H9 (cell line): ENCODE data around the gene TNFAIP3. TPM values are rescaled to one million over a fixed set of nuclear protein-coding genes. Genes with fewer than 3 reads are reported as not detected.

ENCODE experiments used
- DNase-seq: peaks from one replicate; pipeline ENCODE4 v3.0.0-alpha.2; 2017
- H2AFZ ChIP-seq: one replicate; pipeline ENCODE4 v1.6.1; 2013; ENCODE audit warnings: mild to moderate bottlenecking, low read length, control low read depth, moderate library complexity
- H2AK5ac ChIP-seq: 2 replicates; pipeline ENCODE4 v1.6.1; 2013; ENCODE audit warnings: low read length, control low read depth, mixed read lengths; ENCODE audit not compliant: insufficient read length
- H2BK120ac ChIP-seq: one replicate; pipeline ENCODE4 v1.6.1; 2013; ENCODE audit warnings: low read depth, mild to moderate bottlenecking, low read length, control low read depth, inconsistent platforms; ENCODE audit not compliant: poor library complexity, severe bottlenecking
- H2BK12ac ChIP-seq: 2 replicates; pipeline ENCODE4 v1.6.1; 2013; ENCODE audit warnings: low read length, control low read depth, mixed read lengths, low read depth; ENCODE audit not compliant: insufficient read length
- H2BK15ac ChIP-seq: 2 replicates; pipeline ENCODE4 v1.6.1; 2013; ENCODE audit warnings: low read depth, low read length, control low read depth
- H2BK20ac ChIP-seq: one replicate; pipeline ENCODE4 v1.6.1; 2013; ENCODE audit warnings: low read depth, mild to moderate bottlenecking, low read length, control low read depth, inconsistent platforms; ENCODE audit not compliant: poor library complexity, severe bottlenecking
- H2BK5ac ChIP-seq: 2 replicates; pipeline ENCODE4 v1.6.1; 2013; ENCODE audit warnings: low read length, control low read depth, mixed read lengths; ENCODE audit not compliant: insufficient read length
- H3K14ac ChIP-seq: 2 replicates; pipeline ENCODE4 v1.6.1; 2013; ENCODE audit warnings: low read length, control low read depth; ENCODE audit not compliant: insufficient read depth
- H3K18ac ChIP-seq: 2 replicates; pipeline ENCODE4 v1.6.1; 2013; ENCODE audit warnings: low read depth, mild to moderate bottlenecking, mixed read lengths, low read length, control low read depth; ENCODE audit not compliant: insufficient read length
- H3K23ac ChIP-seq: 2 replicates; pipeline ENCODE4 v1.6.1; 2013; ENCODE audit warnings: low read length, control low read depth, mixed read lengths, low read depth; ENCODE audit not compliant: insufficient read length
- H3K23me2 ChIP-seq: 2 replicates; pipeline ENCODE4 v1.6.1; 2013; ENCODE audit warnings: low read depth, mild to moderate bottlenecking, mixed read lengths, low read length, control low read depth; ENCODE audit not compliant: insufficient read length, poor library complexity, severe bottlenecking
- H3K27ac ChIP-seq: 2 replicates; pipeline ENCODE4 v1.5.1; 2013; ENCODE audit warnings: low read length, control low read depth, mixed read lengths, low read depth; ENCODE audit not compliant: insufficient read length
- H3K27me3 ChIP-seq: 2 replicates; pipeline ENCODE4 v1.6.1; 2013; ENCODE audit warnings: low read length, control low read depth, inconsistent platforms; ENCODE audit not compliant: insufficient read depth
- H3K4ac ChIP-seq: 2 replicates; pipeline ENCODE4 v1.6.1; 2013; ENCODE audit warnings: low read depth, mild to moderate bottlenecking, control low read depth, inconsistent platforms, low read length, moderate library complexity
- H3K4me1 ChIP-seq: 2 replicates; pipeline ENCODE4 v1.6.1; 2013; ENCODE audit warnings: low read length, control low read depth, inconsistent platforms; ENCODE audit not compliant: insufficient read depth
- H3K4me2 ChIP-seq: 2 replicates; pipeline ENCODE4 v1.6.1; 2013; ENCODE audit warnings: low read length, control low read depth, mixed read lengths; ENCODE audit not compliant: insufficient read length, insufficient read depth
- H3K56ac ChIP-seq: 2 replicates; pipeline ENCODE4 v1.6.1; 2013; ENCODE audit warnings: low read depth, mild to moderate bottlenecking, mixed read lengths, low read length, control low read depth; ENCODE audit not compliant: insufficient read length
- H3K79me1 ChIP-seq: 2 replicates; pipeline ENCODE4 v1.6.1; 2013; ENCODE audit warnings: low read depth, mild to moderate bottlenecking, moderate library complexity, low read length, control low read depth, inconsistent platforms; ENCODE audit not compliant: insufficient read depth, poor library complexity, severe bottlenecking
- H3K79me2 ChIP-seq: 2 replicates; pipeline ENCODE4 v1.6.1; 2013; ENCODE audit warnings: low read length, control low read depth, inconsistent platforms; ENCODE audit not compliant: insufficient read depth
- H3K9ac ChIP-seq: 2 replicates; pipeline ENCODE4 v1.6.1; 2013; ENCODE audit warnings: low read length, control low read depth, mixed read lengths; ENCODE audit not compliant: insufficient read length; ENCODE audit errors: extremely low read depth
- H3K9me3 ChIP-seq: one replicate; pipeline ENCODE4 v1.6.1; 2013; ENCODE audit warnings: low read depth, low read length, inconsistent platforms; ENCODE audit not compliant: control insufficient read depth
- H3T11ph ChIP-seq: one replicate; pipeline ENCODE4 v1.6.1; 2013; ENCODE audit warnings: mild to moderate bottlenecking, low read length, control low read depth, inconsistent platforms
- H4K20me1 ChIP-seq: one replicate; pipeline ENCODE4 v1.6.1; 2013; ENCODE audit not compliant: control insufficient read depth, insufficient read length, insufficient read depth
- H4K5ac ChIP-seq: 2 replicates; pipeline ENCODE4 v1.6.1; 2013; ENCODE audit warnings: low read depth, mild to moderate bottlenecking, mixed read lengths, low read length, control low read depth; ENCODE audit not compliant: insufficient read length
- H4K8ac ChIP-seq: replicated peaks from 2 replicates; pipeline ENCODE4 v1.6.1; 2013; ENCODE audit warnings: low read length, control low read depth, mixed read lengths, low read depth; ENCODE audit not compliant: insufficient read length
- H4K91ac ChIP-seq: 2 replicates; pipeline ENCODE4 v1.6.1; 2013; ENCODE audit warnings: low read depth, mild to moderate bottlenecking, moderate library complexity, mixed read lengths, low read length, control low read depth; ENCODE audit not compliant: insufficient read length
- H3K27ac Mint-ChIP-seq, 3 experiments: 2 replicates in 2 of 3; 3 replicates in 1 of 3; pipeline ENCODE4 v1.8.0; 2020 to 2021; ENCODE audit warnings: mixed read lengths in 3 of 3, mild to moderate bottlenecking in 1 of 3, moderate library complexity in 1 of 3
- H3K27me3 Mint-ChIP-seq: 2 replicates; pipeline ENCODE4 v1.8.0; 2021; ENCODE audit warnings: low read depth, mild to moderate bottlenecking, moderate library complexity, mixed read lengths
- H3K36me3 Mint-ChIP-seq, 3 experiments: 2 replicates in 2 of 3; 3 replicates in 1 of 3; pipeline ENCODE4 v1.8.0; 2020 to 2021; ENCODE audit warnings: low read depth in 3 of 3, mixed read lengths in 3 of 3; ENCODE audit not compliant: insufficient read depth in 1 of 3
- H3K4me1 Mint-ChIP-seq, 2 experiments: 2 replicates each; pipeline ENCODE4 v1.8.0; 2020; ENCODE audit warnings: mixed read lengths in 2 of 2
- H3K4me3 Mint-ChIP-seq, 2 experiments: 2 replicates in 1 of 2; 3 replicates in 1 of 2; pipeline ENCODE4 v1.8.0; 2020 to 2021; ENCODE audit warnings: mild to moderate bottlenecking in 2 of 2, mixed read lengths in 2 of 2, moderate library complexity in 1 of 2
- H3K9me3 Mint-ChIP-seq, 2 experiments: 2 replicates in 1 of 2; 3 replicates in 1 of 2; pipeline ENCODE4 v1.8.0; 2020; ENCODE audit warnings: mild to moderate bottlenecking in 2 of 2, mixed read lengths in 2 of 2, moderate library complexity in 1 of 2
- CTCF ChIP-seq: fragments of 200-600 bp; sonication (generic); conservative IDR thresholded peaks from 3 replicates; pipeline ENCODE4 v1.8.0; 2021; ENCODE audit warnings: antibody characterized with exemption, mild to moderate bottlenecking
- WGBS: extraction: QIAGEN DNeasy Blood & Tissue Kit; methylation state at CpG from one replicate; pipeline ENCODE4 v1.1.7; 2013; ENCODE audit warnings: missing lambda C conversion rate, low lambda C conversion rate, mixed read lengths; ENCODE audit not compliant: insufficient read length; ENCODE audit errors: extremely low coverage; 5-methylcytosine and 5-hydroxymethylcytosine counted together
- total RNA-seq: library from RNA; stranded (reverse); gene quantifications from 2 replicates; pipeline ENCODE4 v1.2.1, GENCODE V29; 2021

Gene TNFAIP3
- total RNA-seq, 1 experiment from 2014 or later, result 3.7 TPM

GRCh38 chr6:137923866-137924653 lies 57.0 kb downstream of the TNFAIP3 start:
- Histone ChIP-seq H4K8ac (no peak overlapping the region), H4K5ac (no peak overlapping the region), H3K27ac (no peak overlapping the region), H2BK15ac (no peak overlapping the region), H2BK120ac (no peak overlapping the region), H3K27me3 (no peaks in the 10 kb centered on the region), H2AFZ (no peak overlapping the region), H2BK12ac (no peak overlapping the region), H3K23me2 (no peaks in the 10 kb centered on the region), H3K79me2 (no peaks in the 10 kb centered on the region), H3K4me1 (peaks cover 8% of the 10 kb centered on the region; the same call in 1 of the 2 replicates), H3K18ac (no peak overlapping the region), H3K9ac (no peak overlapping the region), H3K23ac (no peak overlapping the region), H3K4me2 (no peak overlapping the region), H2BK20ac (no peak overlapping the region), H4K91ac (no peak overlapping the region), H4K20me1 (no peaks in the 10 kb centered on the region), H3T11ph (no peak overlapping the region), H2BK5ac (no peak overlapping the region), H3K79me1 (no peaks in the 10 kb centered on the region), H3K4ac (no peak overlapping the region), H3K9me3 (no peaks in the 10 kb centered on the region), H3K14ac (no peak overlapping the region), H3K56ac (no peak overlapping the region), H2AK5ac (no peak overlapping the region)
- DNase-seq, result no peak
- H3K4me1 Mint-ChIP-seq, result peaks cover 28 to 32% of the 10 kb centered on the region in 2 experiments
- no peak overlapping the region for H3K4me3 Mint-ChIP-seq
- TF ChIP-seq CTCF, result no peak
- no peaks in the 10 kb centered on the region for H3K36me3 Mint-ChIP-seq
- no CpG with 5 or more reads among the region's 4 CpGs for WGBS
- H3K9me3 Mint-ChIP-seq, result no peaks in the 10 kb centered on the region
- H3K27ac Mint-ChIP-seq, result no peak overlapping the region
- H3K27me3 Mint-ChIP-seq, result peaks cover 6% of the 10 kb centered on the region
